RPMI7951 (cell line): ENCODE measurements around the gene ANP32A. TPM values are rescaled to one million over a fixed set of nuclear protein-coding genes. Genes with fewer than 3 reads are reported as not detected.

ENCODE experiments used
- DNase-seq: peaks from one replicate; pipeline ENCODE4 v3.0.0-alpha.2; 2012; ENCODE audit warnings: low read depth
- total RNA-seq: library from RNA; depleted of rRNA; stranded (reverse); fragments of >200 nt; shearing (Covaris generic); gene quantifications from 2 replicates; pipeline ENCODE4 v1.2.3, GENCODE V29; 2014

Gene ANP32A
- total RNA-seq, 1 experiment from 2014 or later = 95.6 TPM

DNA sequence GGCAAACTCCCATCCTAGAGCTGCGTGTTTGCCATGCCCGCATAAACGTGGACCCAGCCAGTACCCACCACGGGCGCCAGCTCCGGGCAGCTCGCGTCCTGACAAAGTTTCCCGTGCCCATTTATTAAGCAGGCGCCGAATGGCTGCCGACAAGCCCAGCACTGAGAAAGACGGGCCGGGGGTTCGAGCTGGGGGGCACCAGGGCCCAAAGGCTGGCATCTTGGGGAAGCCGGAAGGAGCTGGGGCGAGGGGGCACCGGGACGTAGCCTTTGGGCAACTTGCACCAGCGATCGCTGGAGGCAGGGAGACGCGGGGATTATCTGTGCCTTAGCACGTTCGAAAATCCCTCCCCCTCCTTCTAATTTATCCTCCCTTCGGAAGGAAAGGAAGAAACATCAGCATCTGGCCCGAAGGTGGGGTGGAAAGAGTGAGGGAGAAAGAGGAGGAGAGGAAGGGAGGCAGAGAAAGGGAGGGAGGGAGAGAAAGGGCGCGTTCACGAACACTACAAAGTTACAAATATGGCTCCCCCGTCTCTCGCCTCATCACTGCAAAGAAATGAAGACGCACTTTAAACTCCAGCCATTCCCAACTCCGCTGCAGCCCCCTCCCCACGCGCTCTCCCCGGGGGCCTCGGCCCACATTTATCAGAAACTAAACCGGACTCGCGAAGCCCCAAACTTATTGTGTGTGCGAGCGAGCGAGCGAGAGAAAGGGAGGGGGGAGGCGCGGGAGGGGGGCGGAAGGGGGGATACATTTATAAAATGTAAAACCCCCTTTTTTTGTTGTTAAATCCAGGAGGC, 1.0 kb downstream of the ANP32A start:
- peak; percentile 74 for DNase-seq

DNA sequence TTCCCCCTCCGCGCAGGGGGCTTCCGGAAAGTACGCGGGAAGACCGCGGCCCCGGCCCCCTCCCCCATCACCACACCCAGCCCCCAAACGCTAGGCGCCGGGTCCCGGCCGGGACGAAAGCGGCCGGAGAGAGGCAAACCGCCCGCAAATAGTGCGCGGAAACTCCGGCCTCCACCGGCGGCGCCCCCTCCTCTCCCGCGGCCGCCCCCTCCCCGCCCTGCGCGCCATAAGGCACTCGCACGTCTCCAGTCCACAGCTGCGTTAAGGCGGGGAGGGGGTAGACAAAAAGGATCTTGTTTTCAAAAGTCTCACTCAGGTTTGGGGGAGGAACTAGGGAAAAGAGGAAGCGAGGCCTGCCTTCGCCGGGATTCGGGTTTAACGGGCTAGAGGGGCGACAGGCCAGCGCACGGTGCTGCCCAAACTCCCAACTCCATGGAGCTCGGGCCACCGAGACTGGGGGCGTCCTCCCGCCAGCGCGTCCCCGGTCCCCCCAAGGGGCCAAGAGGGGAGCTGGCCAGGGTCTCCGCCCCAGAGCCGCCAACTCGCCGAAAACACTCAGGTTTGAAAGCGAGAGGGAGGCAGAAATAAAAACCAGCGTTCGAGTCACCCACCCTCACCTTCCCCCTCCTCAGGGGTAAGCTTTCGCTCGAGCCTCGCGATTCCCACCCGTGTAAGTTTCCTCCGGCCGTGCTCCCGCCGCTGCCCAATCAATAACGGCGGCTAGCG, 1.8 kb downstream of the ANP32A start:
- peak; percentile 46 for DNase-seq

DNA sequence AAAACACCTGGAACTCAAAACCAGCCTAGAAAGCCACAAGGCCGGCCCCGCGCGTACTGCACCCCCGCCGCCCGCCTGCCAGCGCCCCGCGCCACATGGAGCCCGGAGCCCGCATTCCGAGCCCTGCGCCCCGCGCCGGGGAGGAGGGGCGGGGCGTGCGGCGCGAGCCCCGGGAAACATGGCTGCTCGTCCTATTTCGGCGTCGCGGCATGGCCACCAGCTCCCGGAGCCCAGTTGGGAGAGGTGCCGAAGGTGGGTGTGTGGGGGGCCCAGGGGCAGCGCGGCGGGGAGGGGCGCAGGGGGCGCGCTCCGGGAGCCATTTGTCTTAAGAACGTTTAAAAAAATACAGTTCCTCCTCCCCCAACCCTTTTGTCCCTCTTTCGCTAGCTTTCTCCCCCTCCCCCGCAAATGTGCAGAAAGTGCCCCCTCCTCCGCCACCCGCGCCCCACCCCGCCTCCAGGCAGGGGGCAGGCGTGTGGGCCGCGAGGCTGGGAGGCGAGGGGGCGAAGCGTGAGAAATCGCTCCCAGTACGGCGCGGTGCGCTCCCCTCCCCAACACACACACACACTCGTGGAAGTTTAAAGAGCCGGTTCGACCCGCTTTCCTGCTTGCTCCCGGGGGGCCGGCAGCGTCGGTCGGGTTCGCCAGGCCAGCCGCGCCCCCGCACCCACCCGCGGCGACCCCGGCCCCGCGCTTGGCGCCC, 2.5 kb downstream of the ANP32A start:
- DNase-seq = peak; percentile 71

DNA sequence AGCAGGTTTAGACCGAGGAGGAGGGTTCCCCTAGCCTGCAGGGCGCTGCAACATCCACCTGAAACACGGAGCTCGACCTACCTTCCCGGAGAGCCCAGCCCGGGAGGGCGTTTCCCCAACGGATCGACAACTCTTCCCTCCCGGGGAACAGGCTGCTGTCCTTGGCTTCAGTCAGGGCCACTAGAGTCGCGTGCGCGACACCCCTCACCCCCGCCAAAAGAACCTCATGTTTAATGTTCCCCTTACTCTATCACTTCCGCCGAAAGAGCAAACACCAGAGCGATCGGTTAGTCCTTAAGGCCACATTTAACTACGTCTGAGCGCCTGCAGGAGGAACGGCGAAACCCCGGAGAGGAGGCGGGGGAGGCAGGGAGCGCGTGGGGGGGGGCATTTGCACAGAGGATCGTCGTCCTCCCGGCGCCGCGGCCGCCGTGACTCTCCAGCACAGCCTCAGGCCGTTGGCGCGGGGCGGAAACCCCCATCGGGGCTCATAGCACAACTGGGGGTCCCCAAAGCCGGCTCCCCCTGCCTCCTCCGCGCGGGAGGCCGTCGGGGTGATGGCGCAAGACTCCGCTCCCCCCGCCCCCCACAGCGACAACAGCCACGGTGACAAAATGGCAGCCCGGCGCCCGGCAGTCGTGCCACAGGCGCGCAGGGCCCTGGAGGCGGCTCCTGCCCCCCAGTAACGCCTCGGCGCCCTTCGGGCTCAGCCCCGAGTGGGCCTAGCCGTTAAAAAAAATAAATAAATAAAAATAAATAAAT, 3.2 kb downstream of the ANP32A start:
- peak; percentile 70 for DNase-seq

DNA sequence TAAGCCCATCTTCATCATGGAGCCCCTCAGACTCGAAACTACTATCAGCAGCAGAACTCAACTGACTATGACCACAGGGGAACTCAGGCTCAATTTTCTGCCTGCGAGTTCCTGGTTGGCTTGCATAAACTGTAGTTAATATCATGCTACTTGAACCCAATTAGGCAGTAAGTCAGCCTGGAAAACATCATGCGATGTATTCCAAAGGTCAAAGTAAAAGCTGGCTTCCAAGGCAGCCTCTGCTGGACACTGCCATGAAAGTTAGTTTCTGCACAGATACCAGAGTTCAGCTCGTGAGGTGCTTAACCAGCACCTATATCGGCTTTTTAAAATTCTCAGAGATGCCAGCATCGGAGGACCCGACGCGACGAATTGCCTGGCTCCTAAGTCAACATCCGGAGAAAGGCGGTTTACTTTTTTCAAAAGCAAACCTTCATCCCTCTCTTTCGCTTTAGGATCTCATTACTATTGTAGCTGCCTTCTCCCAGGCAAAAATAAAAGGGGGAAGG, 3.8 kb downstream of the ANP32A start:
- no peak for DNase-seq

DNA sequence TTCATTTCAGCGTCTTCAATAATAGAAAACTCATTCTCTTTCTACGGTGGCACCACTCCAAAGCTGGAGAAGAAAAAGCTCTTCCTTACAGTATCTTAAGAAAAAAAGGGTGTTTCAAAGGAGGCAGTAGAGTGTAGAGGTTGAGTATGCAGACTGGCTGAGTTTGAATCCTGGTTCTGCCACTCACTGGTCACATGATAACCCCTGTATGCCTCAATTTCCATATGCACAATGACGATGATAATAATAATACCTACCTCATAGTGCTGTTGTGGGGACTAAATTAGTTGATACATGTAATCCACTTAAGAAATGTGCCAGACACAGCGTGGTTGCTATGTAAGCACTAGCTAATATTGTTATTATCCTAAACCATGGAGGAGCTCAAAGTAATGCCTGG, 4.5 kb downstream of the ANP32A start:
- no peak for DNase-seq

DNA sequence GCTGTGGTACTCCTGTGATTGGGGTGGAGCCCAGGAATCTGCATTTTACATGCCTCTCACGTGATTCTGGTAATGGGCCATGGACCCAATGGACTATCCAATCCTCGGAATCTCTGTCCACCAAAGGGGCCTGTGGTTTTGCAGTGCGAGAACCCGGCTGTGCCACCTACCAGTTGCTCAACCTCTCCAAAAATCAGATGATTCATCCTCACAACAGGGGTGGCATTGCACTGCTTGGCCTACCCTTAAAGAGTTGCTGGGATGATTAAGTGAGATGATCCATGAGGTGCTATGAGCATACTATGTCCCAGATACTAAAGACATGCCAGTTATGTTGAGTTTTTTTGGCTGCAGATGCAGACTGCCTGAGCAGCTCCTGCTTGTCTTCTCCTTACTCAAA, 5.1 kb downstream of the ANP32A start:
- peak; percentile 59 for DNase-seq

DNA sequence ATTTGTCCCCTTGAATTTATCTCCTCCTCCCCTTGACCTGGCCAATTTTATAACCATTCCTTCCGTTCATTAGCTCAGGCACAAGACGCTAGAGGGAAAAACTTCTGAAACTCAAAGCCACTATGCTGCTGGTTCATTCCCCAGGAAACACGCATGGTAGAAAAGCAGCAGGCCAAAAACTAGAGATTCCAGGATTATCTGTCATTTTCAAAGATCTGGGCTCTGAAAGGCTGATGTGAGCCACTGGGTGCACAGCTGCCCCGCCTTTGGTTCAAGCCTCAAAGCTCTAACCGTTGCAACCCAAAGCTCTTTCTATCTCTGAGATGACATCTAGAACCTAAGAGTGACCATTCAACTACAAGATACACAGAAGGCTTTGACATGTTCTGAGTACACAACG, 6.1 kb downstream of the ANP32A start:
- DNase-seq = no peak

DNA sequence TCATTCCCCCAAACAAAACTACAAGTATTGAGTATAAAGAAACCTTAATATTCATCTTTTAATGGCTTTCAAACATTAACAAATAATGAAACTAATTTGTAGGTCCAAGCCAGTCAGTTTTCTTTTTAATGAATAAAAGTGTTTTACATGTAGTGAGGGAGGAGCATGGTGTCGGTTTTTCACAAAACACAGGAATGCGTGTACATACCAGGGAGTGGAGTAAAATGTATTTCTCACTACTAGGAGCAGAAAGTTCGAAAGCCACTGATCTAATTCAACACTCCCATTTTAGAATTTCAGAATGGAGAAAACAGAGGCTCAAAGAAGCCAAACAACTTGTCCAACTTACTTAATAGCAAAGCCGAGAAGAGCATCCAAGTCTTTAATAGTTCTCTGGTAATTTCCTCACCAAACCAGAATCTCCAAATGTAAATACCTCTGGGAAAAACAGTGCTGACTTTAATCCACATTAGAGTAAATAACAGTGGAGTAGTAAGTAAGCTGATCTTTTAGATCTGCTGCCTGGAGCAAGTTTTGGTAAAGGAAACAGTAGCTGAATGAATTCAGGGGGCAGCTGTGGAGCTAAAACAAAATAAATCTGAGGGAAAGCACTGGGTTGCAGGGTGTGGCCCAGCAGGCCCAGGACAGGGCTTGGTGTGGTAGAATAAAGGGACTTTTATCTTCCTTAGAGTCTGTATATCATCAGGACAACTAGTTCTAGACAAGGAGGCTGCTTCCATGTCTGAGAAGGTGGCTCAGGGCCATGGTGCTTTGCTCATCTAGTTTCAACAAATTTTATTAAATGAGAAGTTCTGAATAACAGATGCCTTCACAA, 7.9 kb downstream of the ANP32A start:
- peak; percentile 31 for DNase-seq

DNA sequence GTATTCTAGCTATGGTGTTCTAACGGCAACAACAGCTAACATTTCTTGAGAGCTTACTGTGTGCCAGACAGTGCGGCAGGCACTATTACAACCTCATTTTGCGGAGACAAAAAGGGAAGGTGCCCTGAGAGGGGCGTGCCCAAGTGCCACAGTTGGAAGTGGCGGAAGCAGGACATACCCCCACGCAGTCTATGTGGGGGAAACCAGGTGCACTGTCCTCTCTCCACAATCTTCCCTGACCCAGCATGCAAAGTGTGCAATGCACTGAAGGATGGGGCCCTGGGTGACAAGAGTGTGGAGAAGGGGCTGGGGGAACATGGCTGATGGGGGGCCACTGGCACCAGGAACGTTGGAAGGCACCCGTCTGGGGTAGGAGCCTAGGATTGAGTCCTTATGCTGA, 8.6 kb downstream of the ANP32A start:
- no peak for DNase-seq

DNA sequence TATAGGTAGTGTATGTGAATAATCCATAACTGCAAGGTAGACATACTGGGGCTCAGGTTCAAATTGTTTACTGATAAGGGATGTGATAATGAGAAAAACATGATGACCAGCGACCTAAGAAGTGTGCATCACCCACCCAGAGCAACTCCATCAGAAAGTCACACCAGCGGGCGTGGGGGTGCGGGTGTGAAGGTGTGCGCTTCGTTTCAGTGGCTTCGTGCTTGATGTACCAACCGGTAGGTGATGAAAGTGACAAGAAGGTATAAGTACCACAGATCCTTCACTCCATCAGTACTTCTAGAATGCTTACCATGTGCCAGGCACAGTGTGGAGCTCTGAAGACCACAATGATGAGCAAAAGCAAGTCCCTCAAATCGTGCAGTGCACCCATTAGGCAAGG, 11.2 kb downstream of the ANP32A start:
- no peak for DNase-seq

DNA sequence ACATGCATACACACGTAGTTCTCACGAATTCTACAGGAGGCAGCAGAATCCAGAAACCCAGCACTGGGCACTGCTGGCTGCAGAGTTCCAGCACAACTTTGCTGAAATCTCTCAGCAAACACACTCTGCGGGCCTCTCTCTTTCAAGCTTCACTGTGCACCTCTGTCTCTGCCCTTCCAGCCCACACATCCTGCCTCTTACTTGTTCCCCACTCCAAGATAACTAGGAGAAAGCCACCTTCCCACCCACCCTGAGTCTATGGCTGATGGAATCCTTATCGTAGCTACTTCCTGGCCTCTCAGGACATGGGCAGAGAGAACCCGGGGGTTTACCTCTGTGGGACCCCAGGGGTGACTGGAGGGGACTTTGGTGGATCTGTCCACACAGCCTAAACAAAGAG, 11.9 kb downstream of the ANP32A start:
- no peak for DNase-seq

DNA sequence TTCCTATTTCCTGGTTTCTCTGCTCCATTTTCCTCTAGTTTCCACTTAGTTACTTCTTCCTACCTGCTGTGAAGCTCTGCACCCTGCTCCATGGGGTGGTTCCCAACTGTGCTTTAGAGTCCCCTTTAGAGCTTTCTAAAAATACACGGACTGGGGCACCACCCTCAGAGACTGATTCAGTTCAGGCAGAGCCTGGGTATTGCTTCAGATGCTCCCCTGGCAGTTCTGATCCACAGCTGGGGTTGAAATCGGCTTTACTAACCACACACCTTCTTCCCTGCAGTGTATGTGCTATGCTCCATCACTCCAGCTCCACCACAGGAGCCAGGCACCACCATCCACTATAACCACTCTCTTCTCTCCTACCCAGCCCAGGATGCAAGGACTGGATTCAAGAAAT, 12.6 kb downstream of the ANP32A start:
- no peak for DNase-seq

DNA sequence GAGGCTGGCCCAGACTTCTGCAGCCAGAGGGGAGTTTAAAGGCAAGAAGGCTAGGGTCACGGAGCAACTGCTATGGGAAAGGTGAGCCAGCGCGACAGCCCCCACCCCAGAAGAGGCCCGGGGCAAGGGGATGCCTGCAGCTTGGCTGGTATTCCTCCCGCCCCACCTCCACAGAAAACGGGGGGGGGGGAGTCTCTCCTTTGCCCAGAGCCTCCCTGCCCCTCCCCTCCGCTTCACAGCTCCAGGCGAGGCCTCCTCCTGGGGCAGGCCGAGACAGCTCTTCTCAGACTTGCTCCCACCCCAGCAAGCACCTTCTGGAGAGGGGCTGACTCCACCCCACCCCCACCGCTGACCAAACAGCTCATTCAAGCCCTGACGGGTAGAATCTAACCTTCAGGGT, 13.4 kb downstream of the ANP32A start:
- DNase-seq = no peak

DNA sequence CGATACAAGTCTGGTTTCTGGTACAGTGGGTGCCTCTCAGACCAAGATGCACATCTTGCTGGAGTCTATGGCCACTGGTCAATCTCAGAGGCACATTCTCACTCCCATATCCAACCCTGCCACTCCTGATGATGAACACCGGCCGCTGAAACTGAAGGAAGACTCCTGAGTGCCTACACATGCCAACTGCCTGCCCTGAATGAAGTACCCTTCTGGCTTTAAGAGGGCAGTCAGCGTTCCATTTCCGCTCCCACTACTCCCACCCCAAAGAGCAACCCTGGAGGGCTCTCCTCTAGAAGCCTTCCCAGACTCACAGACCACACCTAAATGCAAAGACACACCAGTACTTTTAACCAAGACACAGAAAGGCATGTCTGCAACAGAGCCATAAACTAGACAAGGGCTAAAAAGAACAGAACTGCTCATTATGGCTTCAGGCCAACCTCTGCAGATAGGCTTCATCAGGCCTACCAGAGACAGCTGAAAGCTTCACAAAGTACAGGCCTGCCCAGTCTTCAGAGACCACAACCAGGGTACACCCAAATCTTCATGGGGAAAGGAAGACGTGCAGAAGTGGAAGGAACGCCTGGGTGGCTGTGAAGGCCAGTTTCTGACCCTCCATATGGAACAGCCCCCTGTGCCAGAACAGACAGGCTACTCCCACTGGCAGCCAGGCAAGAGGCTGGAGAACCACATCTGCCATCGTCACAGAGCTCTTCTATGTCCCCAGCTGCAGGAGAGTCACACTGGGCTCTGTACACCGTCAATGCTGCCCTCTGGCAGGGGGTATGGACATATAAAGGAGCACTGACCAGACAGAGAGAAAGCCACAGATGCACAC, 14.3 kb downstream of the ANP32A start:
- DNase-seq = no peak

DNA sequence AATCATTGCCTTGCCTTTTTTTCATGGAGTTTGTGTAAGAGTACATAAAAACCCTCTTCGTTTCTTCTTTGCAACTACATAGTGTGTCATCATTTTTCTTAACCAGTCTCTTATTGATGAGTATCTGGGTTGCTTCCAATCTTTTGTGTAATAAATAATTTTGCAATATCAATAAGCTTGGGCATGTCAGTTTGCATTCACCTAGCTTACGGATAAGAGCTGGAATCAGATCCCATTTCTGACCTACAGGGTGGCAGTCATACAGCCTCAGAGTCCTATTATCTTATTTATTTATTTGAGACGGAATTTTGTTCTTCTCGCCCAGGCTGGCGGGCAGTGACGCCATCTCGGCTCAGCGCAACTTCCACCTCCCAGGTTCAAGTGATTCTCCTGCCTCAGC, 18.3 kb downstream of the ANP32A start:
- DNase-seq = no peak

DNA sequence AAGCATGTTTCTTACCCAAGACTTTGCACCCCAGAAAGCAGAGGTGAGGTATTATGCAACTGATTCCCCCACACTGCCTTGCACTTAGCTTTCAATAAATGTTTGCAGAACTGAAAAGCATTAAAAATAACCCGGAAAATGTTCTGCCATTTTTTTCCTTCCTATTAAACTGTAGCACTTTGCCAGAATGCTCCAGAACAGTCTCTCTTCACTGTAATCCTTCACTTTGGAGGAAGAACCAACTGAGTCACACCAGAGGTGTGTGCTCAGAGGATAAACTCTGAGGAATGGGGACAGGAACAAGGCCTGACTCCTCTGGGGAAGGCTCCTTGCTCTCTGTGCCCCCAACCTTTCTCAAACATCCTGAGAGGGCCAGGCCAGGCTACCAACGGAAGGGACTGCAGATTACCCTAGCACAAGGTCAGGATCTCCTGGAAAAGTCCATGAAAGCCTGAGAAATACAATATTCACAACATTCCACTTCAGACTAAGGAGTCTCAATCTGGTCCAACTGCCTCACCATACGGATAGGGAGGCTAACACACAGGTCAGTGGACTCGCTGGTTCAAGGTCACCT, 19.0 kb downstream of the ANP32A start:
- DNase-seq = no peak

DNA sequence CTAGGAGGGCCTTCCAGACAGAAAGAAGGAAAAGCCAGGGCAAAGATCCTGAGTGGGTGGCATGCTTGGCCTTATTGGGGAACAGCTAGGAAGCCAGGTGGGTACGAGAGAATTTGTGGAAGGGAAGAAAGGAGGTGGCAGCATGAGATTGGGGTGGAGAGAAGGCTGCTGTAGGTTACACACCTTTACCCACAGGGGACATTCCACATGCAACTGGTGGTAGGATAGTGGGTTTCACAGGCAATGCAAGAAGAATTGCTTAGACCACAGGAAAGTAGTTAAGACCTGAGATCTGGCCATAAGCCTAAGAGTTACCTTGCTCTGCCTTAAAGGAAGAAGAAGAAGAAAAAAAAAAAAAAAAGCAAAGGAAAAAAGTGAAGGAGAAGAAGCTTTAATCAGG, 19.8 kb downstream of the ANP32A start:
- DNase-seq = no peak

DNA sequence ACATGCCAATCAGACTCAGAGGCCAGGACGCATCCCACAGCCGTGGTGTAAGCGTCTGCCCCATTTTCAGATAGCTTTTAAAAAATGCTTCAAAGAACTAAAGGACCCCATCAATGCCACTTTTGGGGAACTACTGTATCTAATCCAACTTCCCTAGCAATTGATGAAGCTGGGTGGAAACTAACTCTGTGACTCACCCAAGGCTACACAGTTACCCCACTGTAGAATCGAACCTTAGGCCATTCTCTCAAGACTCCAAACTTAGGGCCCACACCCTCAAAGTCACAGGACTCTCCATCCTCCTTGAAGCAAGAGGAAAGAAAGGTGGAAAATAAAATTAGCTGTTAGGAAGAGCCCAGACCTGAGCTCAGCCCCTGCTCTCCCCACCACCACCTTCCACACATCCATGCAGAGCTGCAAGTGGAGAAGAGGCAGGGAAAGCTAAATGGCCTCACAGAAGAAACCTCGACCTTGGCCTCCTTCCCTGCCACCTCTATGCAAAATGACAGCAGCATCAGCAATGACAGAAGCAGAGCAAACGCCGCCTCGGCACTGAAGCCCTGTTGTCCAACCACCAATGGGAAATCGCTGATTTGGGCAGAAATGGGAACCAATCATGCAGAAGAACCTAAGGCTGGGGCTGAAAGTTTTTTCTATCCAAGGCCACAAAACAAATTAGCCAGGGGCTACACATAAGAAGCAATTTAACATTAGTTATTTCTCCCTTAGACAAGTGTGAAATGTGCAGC, 22.2 kb downstream of the ANP32A start:
- DNase-seq = no peak
